ENCODE measurements around the gene NAV1.
"Not testable (repeated sequence)": the region's sequence is repeated elsewhere in the genome, so short reads cannot be mapped to it uniquely, and the experiment has no call there.

NAV1 gene

GRCh38 chr1:201504799-201505502 lies 34.0 kb upstream of the NAV1 start:
- no peak for DNase-seq

- peak; percentile 64 for DNase-seq
These were observed 33.4 kb upstream of the NAV1 start for GRCh38 chr1:201505503-201505890.

- DNase-seq, result no peak
These were observed 32.8 kb upstream of the NAV1 start for GRCh38 chr1:201506092-201506491.

- DNase-seq, result no peak
These were observed 32.2 kb upstream of the NAV1 start, which contains the start of gene CSRP1 for GRCh38 chr1:201506557-201507359. Gene CSRP1 (minus strand): TSS chr1:201507123. CDS start chr1:201496303, 10,820 bp downstream.

GRCh38 chr1:201507360-201507675 lies 31.6 kb upstream of the NAV1 start:
- no peak for DNase-seq

- DNase-seq, result no peak
These were observed 30.1 kb upstream of the NAV1 start for GRCh38 chr1:201508809-201509208.

- DNase-seq, result no peak
These were observed 29.1 kb upstream of the NAV1 start for GRCh38 chr1:201509601-201510374.

- DNase-seq, result no peak
These were observed 28.2 kb upstream of the NAV1 start for GRCh38 chr1:201510734-201511133.

GRCh38 chr1:201511396-201511940 lies 27.5 kb upstream of the NAV1 start:
- no peak for DNase-seq

GRCh38 chr1:201511941-201512539 lies 26.9 kb upstream of the NAV1 start:
- DNase-seq, result no peak

- no peak for DNase-seq
These were observed 25.3 kb upstream of the NAV1 start for GRCh38 chr1:201513498-201514243.

- DNase-seq, result no peak
These were observed 24.5 kb upstream of the NAV1 start for GRCh38 chr1:201514466-201514865.

GRCh38 chr1:201515062-201515750 lies 23.7 kb upstream of the NAV1 start:
- no peak for DNase-seq

- no peak for DNase-seq
These were observed 23.0 kb upstream of the NAV1 start for GRCh38 chr1:201515895-201516294.

GRCh38 chr1:201516511-201517127 lies 22.3 kb upstream of the NAV1 start:
- no peak for DNase-seq

- no peak for DNase-seq
These were observed 21.3 kb upstream of the NAV1 start for GRCh38 chr1:201517631-201518030.

- no peak for DNase-seq
These were observed 20.9 kb upstream of the NAV1 start for GRCh38 chr1:201518071-201518470.

GRCh38 chr1:201520046-201520575 lies 18.8 kb upstream of the NAV1 start:
- not testable (repeated sequence) for DNase-seq

- no peak for DNase-seq
These were observed 13.6 kb upstream of the NAV1 start for GRCh38 chr1:201525193-201525778.

- no peak for DNase-seq
These were observed 11.0 kb upstream of the NAV1 start for GRCh38 chr1:201527879-201528278.
